DMS114 treated with DMSO at 0.1 percent for 48 hours (cell line): ENCODE data around the gene CAND2.
"Not testable (repeated sequence)": the region's sequence is repeated elsewhere in the genome, so short reads cannot be mapped to it uniquely, and the experiment has no call there.

ENCODE experiments used
- DNase-seq: peaks from one replicate; lab custom pipeline; 2025; ENCODE audit not compliant: unreplicated experiment; lab: John Stamatoyannopoulos, UW

CAND2 gene

GRCh38 chr3:12769761-12770160 lies 26.7 kb upstream of the CAND2 start:
- no peak for DNase-seq

- DNase-seq, result no peak
Measured at GRCh38 chr3:12771236-12771635, 25.2 kb upstream of the CAND2 start.

- no peak for DNase-seq
Measured at GRCh38 chr3:12772462-12772861, 24.0 kb upstream of the CAND2 start.

DNA sequence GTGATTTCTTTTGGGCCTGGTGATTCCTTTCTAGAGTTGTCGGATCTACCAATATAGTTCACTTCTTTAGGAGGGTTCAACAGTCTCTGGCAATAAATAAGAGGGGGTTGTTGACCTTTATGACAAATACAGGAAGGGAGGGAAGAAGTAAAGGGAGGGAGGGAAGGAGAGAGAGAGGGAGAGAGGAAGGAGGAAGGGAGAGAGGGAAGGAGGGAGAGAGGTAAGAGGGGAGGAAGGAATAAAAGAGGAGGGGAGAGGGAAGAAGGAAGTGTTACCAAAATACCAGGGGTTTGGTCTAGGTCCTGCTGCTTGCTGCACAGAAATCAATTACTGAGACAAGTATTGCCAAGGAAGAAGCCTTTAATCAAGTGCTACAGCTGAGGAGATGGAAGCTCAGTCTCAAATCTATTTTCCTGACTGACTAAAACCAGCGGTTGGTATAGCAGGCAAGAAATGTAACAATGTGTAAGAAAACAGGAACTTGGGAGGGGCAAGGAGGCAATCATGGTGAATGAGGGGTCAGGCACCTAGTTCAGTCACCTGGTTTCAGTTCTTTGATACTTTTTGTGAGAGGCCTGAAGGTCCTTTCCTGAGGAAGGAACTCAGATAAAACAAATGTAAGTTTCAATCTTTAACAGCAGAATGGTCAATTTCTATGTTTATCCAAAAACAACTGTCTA lies 23.3 kb upstream of the CAND2 start:
- DNase-seq, result no peak

DNA sequence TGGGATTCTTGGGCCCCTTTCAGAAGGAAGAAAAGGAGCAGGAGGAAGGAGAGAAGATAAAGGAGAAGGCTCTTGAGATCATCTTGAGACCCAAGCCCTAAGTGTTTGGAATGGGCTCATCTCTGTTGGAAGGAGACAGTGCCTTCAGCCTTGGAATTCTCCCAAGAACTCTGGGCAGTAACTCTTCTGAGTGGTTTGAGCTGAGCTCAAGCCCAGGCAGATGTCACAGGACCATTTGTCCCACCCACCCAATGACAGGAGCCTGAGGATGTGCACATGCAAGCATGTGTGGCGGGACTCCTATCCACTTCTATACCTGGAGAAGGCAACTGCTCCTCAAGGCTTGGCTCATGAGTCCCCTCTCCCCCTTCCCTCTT lies 22.8 kb upstream of the CAND2 start:
- DNase-seq, result no peak

DNA sequence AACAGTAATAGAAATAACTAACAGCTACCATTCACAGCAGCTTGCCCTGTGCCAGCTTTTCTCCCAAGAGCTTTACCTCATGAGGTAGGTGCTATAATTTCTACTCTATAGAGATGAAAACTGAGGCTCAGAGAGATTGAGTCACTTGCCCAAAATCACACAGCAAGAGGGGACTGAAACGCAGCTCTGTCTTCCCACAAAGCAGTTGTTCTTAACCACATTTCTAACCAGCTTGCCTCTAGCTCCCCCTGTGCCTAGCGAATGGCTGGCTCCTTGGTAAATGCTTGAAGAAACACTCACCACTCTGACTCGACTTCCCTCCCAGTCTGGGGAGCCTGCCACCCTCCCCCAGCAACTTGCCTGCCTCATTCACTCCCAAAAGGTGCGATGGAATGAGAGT lies 21.9 kb upstream of the CAND2 start:
- DNase-seq, result no peak

GRCh38 chr3:12775226-12775625 lies 21.3 kb upstream of the CAND2 start:
- no peak for DNase-seq

DNA sequence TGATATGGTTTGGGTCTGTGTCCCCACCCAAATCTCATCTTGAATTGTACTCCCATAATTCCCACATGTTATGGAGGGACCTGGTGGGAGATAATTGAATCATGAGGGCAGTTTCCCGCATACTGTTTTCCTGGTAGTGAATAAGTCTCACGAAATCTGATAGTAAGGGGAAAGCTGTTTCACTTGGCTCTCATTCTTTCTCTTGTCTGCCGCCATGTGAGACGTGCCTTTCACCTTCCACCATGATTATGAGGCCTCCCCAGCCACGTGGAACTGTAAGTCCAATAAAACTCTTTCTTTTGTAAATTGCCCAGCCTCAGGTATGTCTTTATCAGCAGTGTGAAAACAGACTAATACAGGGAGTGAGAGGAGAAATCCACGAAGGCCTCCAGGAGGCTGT lies 20.5 kb upstream of the CAND2 start:
- DNase-seq, result not testable (repeated sequence)

DNA sequence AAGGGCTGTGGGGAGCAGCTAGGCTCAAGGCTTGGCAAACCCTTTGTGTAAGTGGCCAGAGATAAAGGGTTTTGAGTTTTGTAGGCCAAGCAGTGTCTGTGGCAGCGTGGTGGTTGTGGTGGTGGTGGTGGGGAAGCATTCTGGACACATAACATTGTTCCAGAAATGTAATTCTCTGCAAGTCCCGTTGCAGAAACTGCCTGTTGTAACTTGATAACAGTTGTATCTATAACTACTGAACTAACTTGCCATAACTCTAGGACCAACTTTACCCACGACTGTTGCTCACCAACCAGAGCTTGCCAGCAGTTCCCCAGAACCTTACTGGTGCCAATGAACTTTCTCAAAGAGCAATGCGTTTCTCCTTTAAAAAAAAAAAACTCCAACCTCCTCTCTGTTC lies 19.3 kb upstream of the CAND2 start:
- DNase-seq, result no peak

GRCh38 chr3:12780751-12781150 lies 15.7 kb upstream of the CAND2 start:
- DNase-seq, result no peak

- DNase-seq, result no peak
Measured at GRCh38 chr3:12782172-12782815, 14.2 kb upstream of the CAND2 start.

- no peak for DNase-seq
Measured at GRCh38 chr3:12785096-12785495, 11.4 kb upstream of the CAND2 start.

GRCh38 chr3:12787346-12787745 lies 9.1 kb upstream of the CAND2 start:
- not testable (repeated sequence) for DNase-seq

- not testable (repeated sequence) for DNase-seq
Measured at GRCh38 chr3:12787967-12788690, 8.4 kb upstream of the CAND2 start.

GRCh38 chr3:12791430-12791829 lies 5.0 kb upstream of the CAND2 start:
- no peak for DNase-seq

DNA sequence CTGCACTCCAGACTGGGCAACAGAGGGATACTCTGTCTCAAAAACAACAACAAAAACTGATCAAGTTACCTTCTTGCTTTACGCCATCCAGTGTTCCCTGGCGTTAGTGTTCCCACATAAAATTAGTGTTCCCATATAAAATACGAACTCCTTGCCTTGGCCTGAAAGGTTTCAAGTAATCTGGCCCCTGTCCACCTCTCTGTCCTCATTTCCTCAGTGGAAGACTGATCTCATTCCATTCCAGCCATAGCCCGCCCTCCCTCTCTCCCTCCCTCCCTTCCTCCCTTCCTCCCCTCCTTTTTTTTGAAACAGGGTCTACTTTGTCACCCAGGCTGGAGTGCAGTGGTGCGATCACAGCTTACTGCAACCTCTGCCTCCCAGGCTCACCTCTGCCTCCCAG lies 2.8 kb upstream of the CAND2 start:
- no peak for DNase-seq

- no peak for DNase-seq
Measured at GRCh38 chr3:12797124-12797891, 828 bp downstream of the CAND2 start.

DNA sequence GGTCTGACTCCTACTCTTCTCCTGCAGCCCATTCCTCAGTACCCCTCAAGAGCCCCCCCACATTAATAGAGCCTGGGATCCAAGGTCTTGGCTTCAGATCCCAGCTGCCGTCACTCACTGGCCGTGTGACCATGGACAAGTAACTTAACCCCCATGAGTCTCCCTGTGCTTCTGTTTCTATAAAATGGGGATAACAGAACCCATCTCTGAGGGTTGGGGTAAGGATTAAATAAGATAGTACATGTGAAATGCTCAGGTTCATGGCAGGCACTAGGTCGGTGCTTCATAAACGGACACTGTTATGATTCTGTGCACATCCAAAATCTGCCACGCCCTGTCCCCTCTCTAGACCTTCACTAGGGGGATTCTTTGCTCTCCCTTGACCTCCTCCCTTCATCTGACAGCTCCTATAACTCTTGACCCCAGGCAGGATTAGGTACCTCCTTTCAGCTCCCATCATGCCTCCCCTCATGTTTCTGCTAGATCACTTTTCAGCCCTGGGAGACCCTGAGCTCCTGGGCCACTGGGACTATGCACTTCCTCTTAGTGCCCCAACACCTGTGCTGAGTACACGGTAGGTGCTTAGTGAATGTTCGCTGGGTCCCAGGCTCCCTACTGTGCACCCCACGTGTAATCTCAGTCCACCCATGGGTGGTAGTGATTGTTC lies 1.5 kb downstream of the CAND2 start:
- DNase-seq, result no peak

- no peak for DNase-seq
Measured at GRCh38 chr3:12798559-12799179, 2.2 kb downstream of the CAND2 start.
